Choroid plexus epithelial cell (primary cell): Measurements from ENCODE around the gene PTPRG.

Source experiments
- DNase-seq: peaks from one replicate; pipeline ENCODE4 v3.0.0-alpha.2; 2010; ENCODE audit warnings: low read depth
- H3K4me3 ChIP-seq: 2 replicates; pipeline ENCODE4 v1.5.1; 2011; ENCODE audit warnings: low read depth, mild to moderate bottlenecking, control low read depth, low read length, moderate library complexity
- TF ChIP-seq, protein P1 (sequence below): conservative IDR thresholded peaks from 2 replicates; pipeline ENCODE4 v1.5.1; 2011; ENCODE audit warnings: low read depth, mild to moderate bottlenecking, control low read depth, inconsistent platforms, low read length, moderate library complexity

Gene PTPRG

DNA sequence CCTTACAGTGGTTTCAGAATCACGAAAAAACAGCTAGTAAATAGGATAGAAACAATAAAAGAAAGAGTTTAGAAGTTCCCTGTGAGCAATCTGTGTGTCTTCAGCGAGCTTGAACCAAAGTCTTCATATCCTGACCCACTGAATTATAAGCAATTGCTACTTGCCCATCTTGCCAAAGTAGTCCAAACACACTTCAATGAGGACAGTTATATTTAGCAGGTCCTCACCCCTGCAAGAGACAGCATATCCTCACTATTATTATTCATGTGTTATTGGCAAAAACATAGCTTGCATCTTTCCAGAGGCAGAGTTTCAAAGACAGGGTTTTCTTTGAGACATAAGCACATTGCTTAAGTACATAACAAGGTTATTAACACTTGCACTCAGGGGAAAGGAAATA is 734.2 kb downstream of the PTPRG start:
- no peak for DNase-seq
- H3K4me3 ChIP-seq, result no peak overlapping the region
- TF ChIP-seq, protein P1, sequence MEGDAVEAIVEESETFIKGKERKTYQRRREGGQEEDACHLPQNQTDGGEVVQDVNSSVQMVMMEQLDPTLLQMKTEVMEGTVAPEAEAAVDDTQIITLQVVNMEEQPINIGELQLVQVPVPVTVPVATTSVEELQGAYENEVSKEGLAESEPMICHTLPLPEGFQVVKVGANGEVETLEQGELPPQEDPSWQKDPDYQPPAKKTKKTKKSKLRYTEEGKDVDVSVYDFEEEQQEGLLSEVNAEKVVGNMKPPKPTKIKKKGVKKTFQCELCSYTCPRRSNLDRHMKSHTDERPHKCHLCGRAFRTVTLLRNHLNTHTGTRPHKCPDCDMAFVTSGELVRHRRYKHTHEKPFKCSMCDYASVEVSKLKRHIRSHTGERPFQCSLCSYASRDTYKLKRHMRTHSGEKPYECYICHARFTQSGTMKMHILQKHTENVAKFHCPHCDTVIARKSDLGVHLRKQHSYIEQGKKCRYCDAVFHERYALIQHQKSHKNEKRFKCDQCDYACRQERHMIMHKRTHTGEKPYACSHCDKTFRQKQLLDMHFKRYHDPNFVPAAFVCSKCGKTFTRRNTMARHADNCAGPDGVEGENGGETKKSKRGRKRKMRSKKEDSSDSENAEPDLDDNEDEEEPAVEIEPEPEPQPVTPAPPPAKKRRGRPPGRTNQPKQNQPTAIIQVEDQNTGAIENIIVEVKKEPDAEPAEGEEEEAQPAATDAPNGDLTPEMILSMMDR, result no peak

DNA sequence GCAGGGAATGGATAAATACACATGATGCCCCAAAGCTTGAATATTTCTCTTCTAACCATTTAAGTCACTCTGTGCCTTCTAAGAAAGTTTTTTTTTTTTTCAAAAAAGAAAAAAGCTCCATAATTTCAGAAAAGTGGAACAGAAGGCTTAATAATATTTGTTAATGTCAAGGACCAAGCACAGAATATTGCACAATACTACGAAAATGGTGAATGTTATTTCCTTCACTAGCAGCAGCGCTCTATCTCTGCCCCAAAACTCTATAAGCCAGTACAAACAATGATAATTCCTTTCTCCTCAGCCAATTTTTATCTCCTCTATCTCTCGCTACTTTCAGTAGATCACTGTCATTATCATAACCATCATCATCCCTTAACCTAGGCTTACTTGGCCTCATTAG is 739.2 kb downstream of the PTPRG start:
- TF ChIP-seq, protein P1, result no peak
- no peak for DNase-seq

DNA sequence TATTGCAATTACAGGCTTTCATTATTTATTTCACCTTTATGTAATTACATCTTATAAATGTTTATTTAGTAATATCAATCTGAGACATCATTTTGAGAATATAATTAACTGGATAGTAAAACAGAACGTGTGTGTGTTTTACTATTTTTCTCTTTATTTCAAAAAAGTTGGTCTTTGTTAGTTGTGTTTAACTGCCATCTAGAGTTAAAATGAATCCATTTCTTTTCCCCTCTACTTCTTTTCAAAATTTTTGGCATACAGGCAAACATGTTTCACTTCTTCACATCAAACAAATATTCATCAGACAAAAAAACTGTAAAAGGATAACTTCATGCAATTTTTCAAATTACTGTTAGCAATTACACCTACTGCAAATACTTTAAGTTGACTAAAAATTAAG is 750.8 kb downstream of the PTPRG start:
- TF ChIP-seq, protein P1, result no peak
- no peak overlapping the region for H3K4me3 ChIP-seq
- no peak for DNase-seq

More for the DNA sequence above, 739.2 kb downstream of the PTPRG start:
- no peak overlapping the region for H3K4me3 ChIP-seq

DNA sequence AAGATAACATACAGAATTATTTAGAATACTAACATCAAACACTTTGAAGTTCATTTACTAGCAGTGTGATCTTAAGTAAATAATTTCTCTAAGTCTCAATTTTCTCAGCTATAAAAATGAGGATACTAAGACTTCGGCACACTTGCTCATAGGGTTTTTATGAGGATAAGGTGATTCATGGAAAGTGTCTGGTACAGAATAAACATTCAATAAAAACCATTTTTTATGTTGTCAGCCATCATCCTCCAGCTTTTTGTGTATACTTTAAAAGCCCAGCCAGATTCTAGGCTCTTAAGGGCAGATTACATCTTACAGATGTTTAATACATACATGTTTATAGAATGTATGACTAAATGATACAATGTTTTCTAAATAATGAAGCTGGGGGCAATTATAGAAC is 755.2 kb downstream of the PTPRG start:
- no peak for DNase-seq
- TF ChIP-seq, protein P1, result no peak
- no peak overlapping the region for H3K4me3 ChIP-seq

DNA sequence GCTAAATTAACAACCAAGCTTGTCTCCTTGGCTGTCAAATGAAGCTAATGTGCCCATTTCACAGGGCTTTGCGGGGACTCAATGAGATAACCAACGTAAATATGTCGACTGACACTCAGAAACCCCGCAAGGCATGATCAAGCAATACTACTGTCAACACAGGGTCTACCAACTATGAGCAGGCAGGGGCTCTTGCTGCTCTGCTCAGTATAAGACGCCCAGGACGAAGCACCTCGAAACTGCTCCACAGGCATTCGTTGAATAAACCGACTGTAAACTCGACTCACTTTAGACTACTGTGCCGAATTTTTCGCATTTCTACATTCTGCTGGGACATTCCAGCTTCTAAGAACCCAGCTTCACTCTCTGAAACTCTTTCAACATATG is 757.0 kb downstream of the PTPRG start:
- TF ChIP-seq, protein P1, result no peak

DNA sequence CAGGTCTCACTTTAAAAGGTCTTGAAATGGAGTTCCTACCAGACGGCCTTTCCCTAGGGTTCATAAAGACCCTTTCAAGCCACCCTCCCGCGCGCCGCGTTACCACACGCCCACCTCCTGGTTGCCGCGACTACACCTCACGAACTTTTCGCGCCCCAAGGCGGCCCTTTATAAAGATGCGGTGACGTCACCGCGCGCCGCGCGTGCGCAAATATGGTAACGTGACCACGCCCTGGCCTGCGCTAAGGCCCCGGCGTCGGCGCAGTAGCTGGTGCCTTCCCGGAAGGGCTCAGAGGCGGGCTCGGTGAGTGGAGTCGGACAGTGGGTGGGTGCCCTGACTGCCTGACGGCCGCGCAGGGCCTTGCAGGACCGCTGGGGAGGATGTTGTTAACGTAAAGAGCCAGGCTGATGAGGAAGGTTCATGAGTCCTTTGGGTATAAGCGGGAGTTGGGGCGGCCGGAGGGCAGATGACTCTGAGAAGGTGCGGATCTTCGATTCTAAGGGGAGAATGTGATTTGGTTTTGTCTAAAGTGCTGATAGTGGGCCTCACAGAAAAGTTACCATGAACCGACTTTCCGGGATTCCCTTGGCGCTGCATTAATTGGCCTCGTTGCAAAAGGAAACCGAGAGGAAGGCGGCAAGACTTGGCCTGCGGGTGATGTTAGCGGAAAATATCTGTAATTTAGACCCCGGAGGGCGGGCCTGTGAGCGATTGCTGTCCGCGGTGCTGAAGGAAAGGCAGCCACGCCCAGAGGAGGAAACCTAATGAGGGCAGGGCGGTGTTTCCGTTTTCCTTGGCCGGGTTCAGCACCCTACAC is 757.6 kb downstream of the PTPRG start:
- TF ChIP-seq, protein P1, result no peak
- peak overlapping the region; percentile 81 for H3K4me3 ChIP-seq
- peak; percentile 89 for DNase-seq

More for the DNA sequence above, 757.0 kb downstream of the PTPRG start:
- DNase-seq, result no peak
- H3K4me3 ChIP-seq, result peak overlapping the region; percentile 81

DNA sequence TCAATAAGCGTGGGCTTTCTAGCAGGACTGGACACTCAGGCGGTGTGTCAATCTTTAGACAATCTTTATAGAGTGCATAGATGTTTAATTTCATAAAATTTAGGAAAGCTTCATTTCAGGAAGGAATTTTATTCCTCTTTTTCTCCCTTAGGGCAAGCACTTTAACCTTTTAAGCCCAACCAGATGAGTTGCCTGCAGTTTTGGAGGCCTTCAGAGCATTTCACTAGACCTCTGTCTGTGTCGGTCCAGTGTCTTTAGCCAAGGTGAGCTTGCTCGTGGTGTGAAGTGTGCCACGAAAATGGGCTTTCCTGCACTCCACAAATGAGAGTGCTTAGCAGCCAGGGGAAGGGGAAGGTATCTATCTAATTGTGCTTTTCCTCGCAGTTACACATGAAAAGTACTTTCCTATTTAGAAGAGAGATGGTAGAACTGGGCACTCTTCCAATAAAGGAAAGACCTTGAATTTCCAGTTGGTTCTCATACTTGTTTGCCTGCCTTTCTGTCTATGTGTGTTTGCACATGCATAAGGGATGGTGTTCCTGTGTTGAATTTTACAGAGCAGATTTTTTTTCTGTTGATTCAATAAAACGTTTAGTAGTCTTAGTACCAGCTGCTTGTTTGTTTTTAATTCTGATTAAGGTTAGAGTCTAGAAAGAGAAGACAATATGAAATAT is 758.3 kb downstream of the PTPRG start:
- TF ChIP-seq, protein P1, result no peak
- peak overlapping the region; percentile 81 for H3K4me3 ChIP-seq
- DNase-seq, result no peak
